Measurements from ENCODE around the gene MEIS2.

DNA sequence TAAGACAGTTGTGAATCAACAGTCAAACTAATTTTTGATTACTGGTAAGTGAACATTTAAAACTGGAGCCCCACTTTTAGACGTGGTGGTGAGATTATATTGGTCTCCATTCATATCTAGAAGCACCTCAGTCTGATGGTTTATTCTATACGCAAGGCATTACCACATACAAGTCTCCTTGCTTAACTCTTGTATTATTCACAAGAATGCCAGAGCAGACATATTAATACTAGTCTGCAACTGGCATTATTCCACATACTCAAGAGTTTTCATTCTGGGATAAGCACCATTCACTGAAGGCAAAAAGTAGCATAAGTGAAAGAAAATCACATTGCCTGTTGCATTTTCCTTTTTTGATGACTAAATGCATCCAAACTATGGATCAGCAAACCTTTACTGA is 36.9 kb upstream of the MEIS2 start:
- TF ChIP-seq EZH2 (IDR thresholded peaks at IDR 0.05; ENCODE audit: borderline replicate concordance, insufficient read depth, low read length, poor library complexity, severe bottlenecking) (no peak), RAD21 (conservative IDR thresholded peaks at IDR 0.05) (no peak)
- TF ChIP-seq, protein P1, sequence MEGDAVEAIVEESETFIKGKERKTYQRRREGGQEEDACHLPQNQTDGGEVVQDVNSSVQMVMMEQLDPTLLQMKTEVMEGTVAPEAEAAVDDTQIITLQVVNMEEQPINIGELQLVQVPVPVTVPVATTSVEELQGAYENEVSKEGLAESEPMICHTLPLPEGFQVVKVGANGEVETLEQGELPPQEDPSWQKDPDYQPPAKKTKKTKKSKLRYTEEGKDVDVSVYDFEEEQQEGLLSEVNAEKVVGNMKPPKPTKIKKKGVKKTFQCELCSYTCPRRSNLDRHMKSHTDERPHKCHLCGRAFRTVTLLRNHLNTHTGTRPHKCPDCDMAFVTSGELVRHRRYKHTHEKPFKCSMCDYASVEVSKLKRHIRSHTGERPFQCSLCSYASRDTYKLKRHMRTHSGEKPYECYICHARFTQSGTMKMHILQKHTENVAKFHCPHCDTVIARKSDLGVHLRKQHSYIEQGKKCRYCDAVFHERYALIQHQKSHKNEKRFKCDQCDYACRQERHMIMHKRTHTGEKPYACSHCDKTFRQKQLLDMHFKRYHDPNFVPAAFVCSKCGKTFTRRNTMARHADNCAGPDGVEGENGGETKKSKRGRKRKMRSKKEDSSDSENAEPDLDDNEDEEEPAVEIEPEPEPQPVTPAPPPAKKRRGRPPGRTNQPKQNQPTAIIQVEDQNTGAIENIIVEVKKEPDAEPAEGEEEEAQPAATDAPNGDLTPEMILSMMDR (IDR thresholded peaks at IDR 0.05; ENCODE audit: poor library complexity, severe bottlenecking), result no peak
